NCI-H146 treated with DMSO at 0.1 percent for 48 hours (cell line): ENCODE data around the gene TMEM184B.
A peak's percentile ranks its signal among the peaks of the same experiment; 100 is the strongest.

Source experiments
- DNase-seq: peaks from one replicate; lab custom pipeline; 2025; ENCODE audit not compliant: unreplicated experiment; lab: John Stamatoyannopoulos, UW

TMEM184B gene

DNA sequence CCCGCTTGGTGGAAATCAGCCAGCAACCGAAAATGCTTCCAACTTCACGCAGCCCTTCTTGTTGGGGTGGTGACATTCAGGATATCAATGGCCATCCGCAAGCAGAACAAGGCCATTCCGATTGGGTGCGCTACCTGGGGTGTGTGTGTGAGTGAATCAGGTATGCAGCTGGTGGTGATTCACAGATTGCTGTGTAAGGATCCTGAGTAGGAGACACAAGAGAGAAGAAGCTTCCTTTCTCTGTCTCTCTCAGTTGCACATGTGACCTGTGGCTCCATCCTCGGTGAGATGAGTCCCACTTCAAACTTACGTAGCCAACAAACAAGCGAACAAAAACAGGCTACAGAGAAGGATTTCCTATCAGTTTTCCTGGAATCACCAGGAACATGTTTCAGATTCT lies 9.6 kb upstream of the TMEM184B start:
- DNase-seq, result no peak

DNA sequence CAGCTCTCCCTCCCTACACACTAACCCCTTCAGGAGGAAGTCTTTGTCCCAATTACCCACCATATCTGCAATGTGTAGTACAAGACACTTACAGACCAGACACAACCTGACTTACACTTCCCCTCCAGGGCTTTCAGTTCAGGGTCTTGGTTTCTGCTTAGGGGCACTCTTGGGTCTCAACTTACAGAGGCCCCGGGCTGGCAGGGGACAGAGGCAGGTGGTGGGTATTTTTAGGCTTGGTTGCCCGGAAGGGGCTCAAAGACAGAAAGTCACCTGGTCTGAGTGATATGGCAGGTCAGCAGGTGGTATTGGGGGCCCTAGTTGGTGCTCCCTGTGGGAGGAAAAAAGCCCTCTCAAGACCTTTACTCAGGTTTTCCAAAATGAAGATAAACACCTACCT lies 3.4 kb upstream of the TMEM184B start:
- DNase-seq, result no peak

GRCh38 chr22:38273135-38273826 lies 471 bp upstream of the TMEM184B start:
- no peak for DNase-seq

- DNase-seq, result peak; percentile 84
Observed at GRCh38 chr22:38271927-38272372, 860 bp downstream of the TMEM184B start.

DNA sequence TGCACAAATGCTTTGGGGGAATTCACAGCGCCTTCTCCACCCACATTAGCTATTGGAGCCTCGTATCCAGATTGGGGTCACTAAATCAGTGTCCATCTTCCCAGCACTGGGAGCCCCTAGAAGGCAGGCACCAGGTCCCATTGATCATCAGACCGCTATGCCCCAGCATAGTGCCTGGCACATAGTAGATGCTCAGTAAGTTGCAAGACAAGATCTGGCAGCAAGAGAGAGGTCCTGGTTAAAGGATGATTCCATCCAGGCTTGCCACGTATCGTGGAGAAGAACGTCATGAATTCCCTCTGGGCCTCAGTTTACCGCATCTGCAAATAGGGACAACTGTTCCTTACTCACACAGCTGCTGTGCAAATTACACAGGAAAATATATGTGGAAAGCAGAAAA lies 1.7 kb downstream of the TMEM184B start:
- DNase-seq, result no peak

DNA sequence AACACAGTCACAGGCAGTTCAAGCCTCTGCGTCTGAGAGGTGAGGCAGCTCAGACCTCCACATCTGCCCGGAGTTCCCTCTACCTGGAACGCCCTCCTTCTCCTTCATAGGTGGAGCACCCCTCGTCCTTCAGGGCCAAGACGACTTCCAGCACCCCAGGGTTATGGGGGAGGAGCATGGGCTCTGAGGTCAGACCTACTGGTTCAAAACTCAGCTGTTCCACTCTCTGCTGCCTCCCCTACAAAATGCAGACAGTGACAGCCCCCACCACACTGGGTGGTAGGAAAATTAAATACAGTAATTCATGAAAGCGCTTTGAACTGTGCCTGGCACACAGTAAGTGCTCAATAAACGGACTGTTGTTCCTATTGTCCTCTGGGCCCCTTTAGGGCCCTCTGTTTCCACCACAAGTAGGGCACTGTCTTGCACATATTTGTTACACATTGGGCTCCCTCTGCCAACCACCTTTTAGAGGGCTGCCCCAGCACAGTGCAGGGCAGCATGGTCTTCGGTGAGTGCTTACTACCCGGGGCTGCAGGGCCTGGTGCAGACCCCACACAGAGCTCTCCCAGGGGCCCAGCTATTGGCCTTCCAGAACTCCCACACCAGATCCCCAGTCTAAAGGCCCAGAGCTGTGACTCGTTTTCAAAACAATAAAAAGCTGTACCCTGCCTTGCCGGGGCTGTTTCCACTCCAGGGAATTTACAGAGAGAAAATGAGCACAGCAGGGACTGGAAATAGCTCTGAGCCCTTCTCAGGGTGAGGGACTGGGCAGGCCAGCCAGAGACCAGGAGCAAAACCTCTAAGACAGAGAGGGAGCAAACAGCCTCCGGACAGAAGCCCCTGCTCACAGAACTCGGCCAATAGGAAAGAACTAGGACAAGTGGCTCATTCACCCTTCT lies 2.5 kb downstream of the TMEM184B start:
- no peak for DNase-seq

- no peak for DNase-seq
Observed at GRCh38 chr22:38269466-38269865, 3.3 kb downstream of the TMEM184B start.

DNA sequence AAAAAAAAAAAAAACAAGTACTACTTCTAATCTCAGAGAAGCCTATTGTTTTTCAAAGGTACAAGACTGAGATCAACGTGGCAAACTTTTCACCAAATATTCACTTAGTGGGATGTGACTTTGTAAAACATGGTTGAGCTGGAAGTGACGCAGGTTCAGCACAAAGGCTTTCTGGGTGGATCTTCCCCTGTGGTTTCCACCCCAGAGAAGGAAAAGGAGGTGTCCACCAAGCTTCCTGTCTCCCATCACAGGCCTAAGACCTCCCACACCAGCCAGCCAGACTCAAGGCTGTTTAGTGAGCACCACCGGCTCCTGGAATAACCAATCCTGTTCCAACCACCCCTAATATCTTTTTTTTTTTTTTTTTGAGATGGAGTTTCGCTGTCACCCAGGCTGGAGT lies 5.7 kb downstream of the TMEM184B start:
- DNase-seq, result no peak

DNA sequence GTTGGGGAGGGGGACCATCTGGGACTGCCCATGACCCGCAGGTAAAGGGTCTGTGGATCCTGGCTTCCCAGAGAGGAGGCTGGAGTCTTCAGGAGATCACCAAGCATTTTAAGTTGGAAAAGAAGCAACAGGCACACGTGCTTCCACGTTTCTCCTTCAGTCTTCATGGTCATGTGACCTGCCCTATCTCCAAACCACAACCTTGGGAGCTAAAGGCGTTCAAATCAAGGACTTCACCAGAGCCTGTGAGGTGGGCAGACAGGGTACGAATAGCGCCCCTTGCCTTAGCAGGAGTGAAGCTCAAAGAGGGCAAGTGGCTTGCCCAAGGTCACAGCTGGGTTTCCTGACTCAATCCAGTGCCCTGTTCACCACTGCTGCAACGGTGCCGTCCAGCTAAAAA lies 6.7 kb downstream of the TMEM184B start:
- DNase-seq, result no peak

GRCh38 chr22:38264322-38264843 lies 8.4 kb downstream of the TMEM184B start:
- DNase-seq, result no peak

GRCh38 chr22:38262051-38262795 lies 10.6 kb downstream of the TMEM184B start:
- no peak for DNase-seq

DNA sequence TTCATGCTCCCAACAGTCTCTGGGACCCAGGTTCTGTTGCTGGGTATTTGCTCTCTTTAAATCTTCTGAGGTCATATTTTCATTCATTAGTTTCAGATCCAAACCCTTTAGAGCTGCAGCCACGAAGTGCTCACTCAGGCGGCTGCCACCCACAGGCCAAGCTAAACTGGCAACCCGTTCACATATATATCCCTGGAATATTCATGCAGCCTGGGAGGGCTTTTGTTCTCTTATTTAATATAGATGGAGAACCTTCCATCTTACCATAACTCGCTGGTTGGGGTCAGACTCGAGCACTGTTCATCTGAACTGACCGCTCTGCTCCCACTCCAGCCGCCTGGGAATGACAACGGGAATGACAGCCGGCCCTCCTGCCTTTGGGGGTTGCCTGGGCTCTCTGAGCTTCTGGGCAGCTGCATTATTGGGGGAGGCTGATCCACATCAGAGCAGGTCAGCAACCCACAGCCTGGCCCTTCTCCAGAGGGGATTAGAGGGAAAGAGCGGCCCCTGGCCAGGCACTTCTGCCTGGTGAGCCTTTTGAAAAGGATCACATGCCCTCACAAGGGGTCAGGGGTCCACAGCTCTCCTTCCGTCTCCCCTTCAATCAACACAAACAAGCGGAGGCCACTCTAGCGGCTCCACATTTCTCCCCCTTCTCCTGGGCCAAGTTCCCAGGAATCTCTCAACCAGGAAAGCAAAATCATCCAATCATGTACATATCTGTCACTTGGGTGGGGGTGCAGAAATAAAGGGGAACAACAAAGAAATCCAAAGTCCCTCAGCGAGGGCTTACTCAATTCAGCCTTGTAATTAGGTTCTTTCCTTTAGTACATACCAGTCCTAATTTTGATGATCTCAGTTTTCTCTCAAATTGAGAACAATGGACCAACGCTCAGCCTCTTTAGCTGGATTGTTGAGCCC lies 11.8 kb downstream of the TMEM184B start:
- no peak for DNase-seq

DNA sequence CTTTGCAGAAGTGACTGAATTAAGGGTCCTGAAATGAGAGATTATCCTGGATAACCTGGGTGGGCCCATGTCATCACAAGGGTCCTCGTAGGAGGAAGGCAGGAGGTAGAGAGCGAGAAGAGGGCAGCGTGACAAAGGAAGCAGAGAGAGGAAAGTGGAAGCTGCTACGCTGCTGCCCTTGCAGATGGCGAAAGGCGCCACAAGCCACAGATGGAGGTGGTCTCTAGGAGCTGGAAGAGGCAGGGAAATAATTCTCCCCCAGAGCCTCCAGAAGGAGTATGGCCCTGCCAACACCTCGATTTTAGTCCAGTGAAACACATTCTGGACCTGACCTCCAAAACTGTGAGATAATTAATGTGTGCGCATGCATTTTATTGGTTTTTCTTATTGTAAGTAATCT lies 13.4 kb downstream of the TMEM184B start:
- DNase-seq, result no peak

DNA sequence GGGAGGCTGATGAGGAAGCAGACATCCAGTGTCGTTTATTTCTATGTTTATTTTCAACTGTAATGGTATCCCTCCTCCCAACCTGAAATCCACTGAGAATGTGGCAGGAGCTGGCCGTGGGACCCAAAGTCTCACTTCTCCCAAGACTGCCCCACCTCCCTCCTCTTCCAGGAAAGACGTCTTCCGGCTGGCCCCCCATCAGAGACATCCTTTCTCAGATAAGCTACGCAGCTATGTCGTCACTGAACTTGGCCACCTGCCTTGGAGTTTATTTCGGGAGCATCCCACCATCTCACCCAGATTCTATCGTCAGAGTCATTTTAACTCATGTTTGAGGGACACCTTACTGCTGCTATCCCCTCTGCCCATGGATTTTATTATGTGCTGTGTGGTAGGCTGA lies 13.9 kb downstream of the TMEM184B start:
- DNase-seq, result no peak

- DNase-seq, result peak; percentile 54
Observed at GRCh38 chr22:38257650-38258250, 15.1 kb downstream of the TMEM184B start.

DNA sequence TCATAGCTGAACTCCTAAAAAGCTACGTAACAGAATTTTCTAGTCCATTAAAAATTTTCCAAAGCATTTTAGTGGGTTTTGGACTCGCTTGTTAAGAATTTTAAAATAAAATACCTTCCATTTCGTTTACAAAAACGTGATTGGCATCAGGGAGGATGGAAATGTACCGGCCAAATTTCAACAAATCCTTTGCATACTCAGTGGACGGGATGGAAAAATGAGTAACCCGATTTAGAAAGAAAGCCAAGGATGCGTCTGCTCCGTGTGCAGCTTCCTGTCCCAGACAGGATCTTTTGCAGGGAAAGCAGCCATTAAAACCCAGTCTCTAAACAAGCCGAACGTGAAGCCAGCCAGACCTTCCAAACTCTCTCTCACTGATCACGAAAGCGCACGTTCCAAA lies 15.6 kb downstream of the TMEM184B start:
- DNase-seq, result no peak

DNA sequence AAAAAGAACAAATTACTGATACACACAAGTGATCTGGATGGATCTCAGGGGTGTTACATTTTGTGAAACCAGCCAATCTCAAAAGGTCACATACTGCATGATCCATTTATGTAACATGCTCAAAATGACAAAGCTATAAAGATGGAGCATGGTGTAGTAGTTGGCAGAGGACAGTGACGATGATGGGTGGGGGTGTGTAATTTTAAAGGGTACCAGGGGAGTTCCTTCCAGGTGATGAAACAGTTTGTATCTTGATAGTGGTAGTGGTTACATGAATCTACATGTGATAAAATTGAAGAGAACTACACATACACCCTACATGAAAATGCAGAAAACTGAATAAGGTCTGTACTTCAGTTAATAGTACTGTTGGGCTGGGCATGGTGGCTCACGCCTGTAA lies 17.1 kb downstream of the TMEM184B start:
- DNase-seq, result no peak

- no peak for DNase-seq
Observed at GRCh38 chr22:38251341-38251692, 21.5 kb downstream of the TMEM184B start.

DNA sequence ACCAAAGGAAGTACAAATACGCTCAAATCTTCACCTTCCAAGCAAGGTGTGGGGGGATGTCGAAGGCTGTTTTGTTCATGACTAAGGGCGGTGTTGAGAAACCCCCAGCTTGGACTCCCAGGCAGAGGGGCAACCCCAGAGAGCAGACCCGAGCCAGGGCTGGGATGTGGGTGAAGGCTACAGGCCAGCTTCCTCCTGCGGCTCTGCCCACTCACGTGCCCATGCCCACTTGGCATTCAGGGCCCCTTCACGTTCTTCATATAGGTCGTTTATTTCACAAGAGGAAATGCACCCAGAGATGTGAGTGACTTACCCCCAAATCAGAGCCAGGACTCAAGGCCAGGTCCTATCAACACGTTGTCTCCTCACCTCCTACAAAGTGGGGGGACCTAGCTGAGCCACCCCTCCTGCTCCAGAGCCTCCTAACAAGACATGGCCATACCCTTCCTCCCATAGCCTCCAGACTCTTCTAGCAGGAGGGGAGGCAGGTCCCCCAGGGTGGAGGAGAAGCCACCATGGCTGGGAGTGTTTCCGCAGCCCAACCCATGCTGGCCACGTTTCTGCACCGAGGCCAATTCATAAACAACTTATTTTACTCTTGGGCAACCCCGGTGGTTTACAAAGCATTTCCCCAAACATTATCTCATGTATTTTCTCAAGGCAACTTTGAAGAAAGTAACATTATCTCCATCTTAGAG lies 22.0 kb downstream of the TMEM184B start:
- DNase-seq, result no peak
